H7 (cell line): ENCODE results near the gene FXYD4. TPM values are rescaled to one million over a fixed set of nuclear protein-coding genes. Genes with fewer than 3 reads are reported as not detected.
"Not testable (repeated sequence)": the region's sequence is repeated elsewhere in the genome, so short reads cannot be mapped to it uniquely, and the experiment has no call there.

Experiments
- DNase-seq: peaks from one replicate; pipeline ENCODE4 v3.0.0; 2012
- H3K27me3 ChIP-seq: 2 replicates; pipeline ENCODE4 v1.6.0; 2011; ENCODE audit warnings: mild to moderate bottlenecking, low read length; ENCODE audit not compliant: control insufficient read depth, insufficient read depth
- H3K36me3 ChIP-seq: replicated peaks from 2 replicates; pipeline ENCODE4 v1.5.1; 2011; ENCODE audit warnings: low read length; ENCODE audit not compliant: control insufficient read depth, insufficient read depth
- H3K4me3 ChIP-seq: 2 replicates; pipeline ENCODE4 v1.5.1; 2011; ENCODE audit warnings: low read depth, mild to moderate bottlenecking, control low read depth, low read length, moderate library complexity; ENCODE audit not compliant: insufficient read depth
- total RNA-seq: library from RNA; depleted of rRNA; stranded (reverse); fragments of >200 nt; shearing (Covaris generic); gene quantifications from 2 replicates; pipeline ENCODE4 v1.2.3, GENCODE V29; 2014

Gene FXYD4
- total RNA-seq, 1 experiment from 2014 or later, result not detected

DNA sequence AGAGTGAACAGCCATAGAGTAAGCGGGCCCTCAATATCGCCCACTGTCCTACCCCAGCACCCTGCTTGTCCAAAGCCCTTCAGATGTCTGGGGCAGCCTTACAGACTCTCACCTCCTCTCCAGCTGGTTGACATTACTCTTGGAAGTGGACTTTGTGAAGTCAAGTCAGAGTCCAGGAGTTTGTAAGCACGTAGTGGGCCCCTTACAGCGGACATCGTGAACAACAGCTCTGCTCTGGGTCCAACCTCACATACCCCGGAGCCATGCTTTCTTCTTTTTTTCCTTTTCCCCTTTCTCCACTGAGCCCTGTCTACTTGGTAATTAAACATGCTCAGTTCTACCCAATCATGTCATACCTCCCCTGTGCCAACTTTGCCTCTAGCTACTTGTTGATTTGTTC, 20.1 kb downstream of the FXYD4 start:
- no peak for DNase-seq
- Histone ChIP-seq H3K36me3 (peaks cover 67% of the 10 kb centered on the region), H3K27me3 (no peaks in the 10 kb centered on the region), H3K4me3 (no peak overlapping the region)

DNA sequence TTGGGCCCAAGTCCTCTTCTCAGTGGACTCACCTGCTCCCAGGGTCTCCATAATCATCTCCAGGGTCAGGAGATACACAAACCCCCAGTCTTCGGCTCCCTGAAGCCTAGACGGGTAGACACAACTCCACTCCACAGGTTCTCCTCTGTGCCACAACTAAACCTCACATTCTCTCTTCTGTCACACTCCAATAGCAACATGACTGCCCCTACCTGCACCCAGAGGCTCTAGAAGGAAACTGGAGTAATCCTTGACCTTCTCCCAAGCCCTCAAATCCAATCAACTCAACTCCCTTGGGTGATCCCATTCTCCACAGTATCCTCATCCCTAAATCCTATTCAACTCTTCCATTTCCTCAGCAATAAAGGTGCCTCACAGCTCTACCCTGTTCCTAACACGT, 21.3 kb downstream of the FXYD4 start:
- no peaks in the 10 kb centered on the region for H3K27me3 ChIP-seq
- H3K4me3 ChIP-seq, result no peak overlapping the region
- no peak for DNase-seq
- H3K36me3 ChIP-seq, result peaks cover 55% of the 10 kb centered on the region

DNA sequence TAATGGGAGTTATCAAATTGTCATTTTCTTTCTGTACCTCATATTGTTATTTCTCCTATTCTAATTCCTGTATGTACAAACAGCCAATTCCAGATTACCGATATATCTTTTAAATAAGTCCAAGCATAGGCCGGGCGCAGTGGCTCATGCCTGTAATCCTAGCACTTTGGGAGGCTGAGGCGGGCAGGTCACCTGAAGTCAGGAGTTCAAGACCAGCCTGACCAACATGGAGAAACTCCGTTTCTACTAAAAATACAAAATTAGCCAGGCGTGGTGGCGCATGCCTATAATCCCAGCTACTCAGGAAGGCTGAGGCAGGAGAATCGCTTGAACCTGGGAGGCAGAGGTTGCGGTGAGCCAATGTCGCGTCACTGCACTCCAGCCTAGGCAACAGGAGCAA, 21.8 kb downstream of the FXYD4 start:
- H3K36me3 ChIP-seq, result peaks cover 51% of the 10 kb centered on the region
- not testable (repeated sequence) for H3K4me3 ChIP-seq, H3K27me3 ChIP-seq, DNase-seq

DNA sequence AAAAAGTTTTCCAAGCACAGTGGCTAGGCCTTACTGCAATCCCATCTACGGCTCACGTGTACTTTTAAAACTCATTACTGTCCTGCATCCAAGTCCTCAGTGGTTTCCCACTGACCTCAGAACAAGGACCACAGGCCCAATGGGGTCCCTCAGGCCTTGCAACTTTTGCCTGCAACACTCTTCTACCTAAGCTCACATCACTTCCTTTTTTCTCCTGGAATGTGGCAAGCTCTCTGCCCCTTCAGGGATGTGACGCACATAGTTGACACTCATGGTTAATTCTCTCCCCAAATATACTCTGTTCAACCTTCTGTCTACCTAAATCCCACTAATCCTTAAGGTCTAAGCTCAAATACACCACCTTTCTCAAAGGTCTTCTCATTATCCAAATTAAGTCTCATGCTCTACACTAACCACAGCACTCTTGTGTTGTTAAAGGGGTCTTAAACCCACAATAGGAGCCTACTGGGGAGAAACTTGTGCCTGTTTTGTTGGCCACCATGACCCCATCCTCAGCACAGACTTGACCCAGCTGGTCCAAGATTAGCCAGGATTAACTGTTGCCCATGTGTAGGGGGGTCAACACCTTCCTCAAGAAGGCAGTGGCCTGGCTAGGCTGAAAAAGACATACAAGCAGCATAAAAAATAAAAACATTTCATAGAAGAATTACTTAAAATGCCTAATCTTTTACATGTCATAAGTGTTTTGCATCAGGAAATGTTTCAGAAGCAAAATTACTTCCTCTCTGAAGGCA, 22.3 kb downstream of the FXYD4 start:
- H3K4me3 ChIP-seq, result no peak overlapping the region
- no peaks in the 10 kb centered on the region for H3K27me3 ChIP-seq
- peaks cover 46% of the 10 kb centered on the region for H3K36me3 ChIP-seq
- no peak for DNase-seq

DNA sequence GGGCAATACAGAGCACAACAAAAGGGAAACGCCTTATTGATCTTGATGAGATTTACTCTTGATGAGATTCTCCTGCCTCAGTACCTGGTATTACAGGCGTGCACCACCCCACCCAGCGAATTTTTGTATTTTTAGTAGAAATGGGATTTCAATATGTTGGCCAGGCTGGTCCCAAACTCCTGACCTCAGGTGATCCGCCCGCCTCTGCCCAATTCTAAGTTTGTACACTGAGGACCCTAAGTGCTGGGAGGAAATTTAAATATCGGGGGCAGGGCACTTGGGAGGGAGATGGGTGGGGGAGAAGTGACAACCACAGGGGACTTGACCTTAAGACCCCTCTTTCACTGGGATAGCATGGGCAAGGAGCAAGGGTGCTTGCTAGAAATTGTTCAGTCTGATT, 23.4 kb downstream of the FXYD4 start:
- H3K27me3 ChIP-seq, result no peaks in the 10 kb centered on the region
- no peak for DNase-seq
- H3K36me3 ChIP-seq, result peaks cover 36% of the 10 kb centered on the region
- peak overlapping the region; percentile 90; the same call in 1 of the 2 replicates for H3K4me3 ChIP-seq

DNA sequence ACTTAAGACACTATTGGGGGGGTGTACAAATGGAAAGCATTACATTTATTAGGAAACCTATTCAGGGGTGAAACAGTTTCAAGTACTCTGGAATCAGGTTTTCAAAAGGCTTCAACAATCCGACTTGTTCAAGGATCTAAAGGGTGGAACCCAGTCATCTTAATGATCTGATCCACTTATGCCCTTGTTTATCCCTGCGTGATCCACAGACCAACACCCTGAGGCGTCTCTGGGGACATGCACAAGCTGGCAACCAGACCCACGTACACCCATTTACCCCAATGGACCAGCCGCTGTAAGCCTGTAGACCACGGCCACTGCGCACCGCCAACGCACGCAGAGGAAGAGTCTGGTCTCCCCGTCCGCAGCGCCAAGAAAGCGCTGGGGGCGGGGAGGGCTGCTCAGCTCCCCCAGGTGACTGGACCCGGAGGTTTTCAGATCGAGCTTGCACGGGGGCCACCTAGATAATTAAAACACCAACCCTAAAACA, 24.2 kb downstream of the FXYD4 start:
- H3K4me3 ChIP-seq, result peak overlapping the region; percentile 90
- DNase-seq, result no peak
- H3K27me3 ChIP-seq, result no peaks in the 10 kb centered on the region
- peaks cover 30% of the 10 kb centered on the region for H3K36me3 ChIP-seq

DNA sequence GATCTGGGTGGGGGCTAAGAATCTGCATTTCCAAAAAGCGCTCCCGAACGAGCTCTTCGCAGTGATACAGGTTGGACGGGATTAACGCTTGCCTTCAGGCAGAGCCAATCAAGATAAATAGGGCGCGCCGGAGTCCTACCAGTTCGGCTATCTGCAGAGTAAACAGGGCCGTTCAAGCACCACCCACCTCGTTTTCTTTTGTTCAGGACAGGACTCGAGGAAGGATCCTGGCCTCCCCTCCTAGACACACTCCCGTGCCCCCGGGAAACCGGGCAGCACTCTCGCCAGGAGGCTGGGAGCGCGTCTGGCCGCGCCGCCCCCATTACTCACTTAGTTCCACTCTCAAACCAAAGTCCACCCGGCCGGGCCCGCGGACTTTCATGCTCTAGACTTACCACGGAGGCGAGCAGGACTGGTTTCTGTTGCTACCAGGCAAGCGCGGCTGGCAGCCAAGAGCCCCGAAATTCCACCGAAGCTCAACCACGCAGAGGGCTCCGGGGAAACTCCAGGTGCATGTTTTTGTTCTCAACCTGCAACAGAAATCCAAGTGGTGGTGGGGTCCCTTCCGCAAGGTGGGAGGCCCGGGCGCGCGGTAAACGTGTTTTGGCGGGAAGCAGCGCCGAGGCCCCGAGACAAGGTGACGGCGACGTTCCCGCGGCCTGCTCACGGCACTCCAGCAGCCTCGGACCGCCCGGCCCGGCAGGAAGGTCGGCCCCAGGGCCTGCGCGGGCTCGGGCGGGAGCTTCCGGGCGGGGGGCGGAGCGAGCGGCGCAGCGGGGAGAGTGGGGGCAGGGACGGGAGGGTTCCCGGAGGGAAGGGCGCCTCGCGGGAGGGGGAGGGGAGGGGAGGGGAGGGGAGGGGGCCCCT, 24.9 kb downstream of the FXYD4 start:
- DNase-seq, result peak; percentile 96
- peaks cover 26% of the 10 kb centered on the region for H3K36me3 ChIP-seq
- H3K4me3 ChIP-seq, result peak overlapping the region; percentile 90
- no peaks in the 10 kb centered on the region for H3K27me3 ChIP-seq

DNA sequence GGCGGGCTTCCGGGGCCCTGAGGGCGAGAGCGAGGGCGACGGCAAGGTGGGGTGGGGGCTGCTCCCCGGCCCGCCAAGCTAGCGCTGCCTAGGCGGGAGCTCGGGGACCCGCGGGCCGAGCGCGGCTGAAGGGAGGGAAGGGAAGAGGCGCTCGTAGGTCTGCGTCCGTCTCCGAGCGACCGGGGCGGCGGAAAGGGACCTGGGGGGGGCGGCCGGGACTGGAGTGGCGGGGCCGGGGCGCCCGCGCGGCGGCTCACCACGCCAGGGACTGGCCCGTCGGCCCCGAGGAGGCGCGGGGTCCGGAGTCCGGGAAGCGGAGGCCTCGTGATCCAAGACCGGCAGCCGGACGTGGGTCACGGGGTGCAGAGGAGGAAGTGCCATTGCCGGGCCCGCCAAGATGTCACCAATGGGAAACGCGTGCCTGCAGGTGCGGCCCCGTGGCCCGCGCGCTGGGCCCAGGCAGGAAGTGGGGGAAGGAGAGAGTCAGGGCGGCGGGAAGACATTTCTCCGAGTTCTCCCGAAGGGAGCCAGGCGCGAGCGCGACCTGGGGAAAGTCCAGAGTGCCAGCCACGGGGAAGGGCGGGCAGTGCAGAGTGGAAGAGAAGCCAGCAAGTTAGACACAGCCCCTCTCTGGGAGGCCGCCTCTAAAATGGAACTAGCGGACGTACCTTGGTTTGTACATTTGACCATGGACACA, 25.6 kb downstream of the FXYD4 start:
- Histone ChIP-seq H3K36me3 (peaks cover 20% of the 10 kb centered on the region), H3K4me3 (peak overlapping the region; percentile 90), H3K27me3 (no peaks in the 10 kb centered on the region)
- peak; percentile 95 for DNase-seq

DNA sequence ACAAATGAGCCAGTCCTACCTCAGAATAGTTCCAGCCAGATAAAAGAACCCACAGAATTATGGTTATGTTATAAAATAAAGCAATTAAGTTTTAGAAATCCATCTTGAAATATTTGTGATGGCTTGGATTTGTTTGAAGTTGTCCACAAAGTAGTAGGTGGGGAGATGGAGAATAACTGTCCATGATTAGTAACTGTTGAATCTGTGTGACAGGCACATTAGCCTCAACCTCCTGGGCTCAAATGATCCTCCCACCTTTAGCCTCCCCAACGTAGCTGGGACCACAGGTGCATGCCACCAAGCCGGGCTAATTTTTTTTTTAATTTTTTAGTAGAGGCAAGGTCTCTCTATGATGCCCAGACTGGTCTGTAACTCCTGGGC, 27.5 kb downstream of the FXYD4 start:
- Histone ChIP-seq H3K4me3 (no peak overlapping the region), H3K27me3 (no peaks in the 10 kb centered on the region), H3K36me3 (peaks cover 7% of the 10 kb centered on the region)
- DNase-seq, result no peak

DNA sequence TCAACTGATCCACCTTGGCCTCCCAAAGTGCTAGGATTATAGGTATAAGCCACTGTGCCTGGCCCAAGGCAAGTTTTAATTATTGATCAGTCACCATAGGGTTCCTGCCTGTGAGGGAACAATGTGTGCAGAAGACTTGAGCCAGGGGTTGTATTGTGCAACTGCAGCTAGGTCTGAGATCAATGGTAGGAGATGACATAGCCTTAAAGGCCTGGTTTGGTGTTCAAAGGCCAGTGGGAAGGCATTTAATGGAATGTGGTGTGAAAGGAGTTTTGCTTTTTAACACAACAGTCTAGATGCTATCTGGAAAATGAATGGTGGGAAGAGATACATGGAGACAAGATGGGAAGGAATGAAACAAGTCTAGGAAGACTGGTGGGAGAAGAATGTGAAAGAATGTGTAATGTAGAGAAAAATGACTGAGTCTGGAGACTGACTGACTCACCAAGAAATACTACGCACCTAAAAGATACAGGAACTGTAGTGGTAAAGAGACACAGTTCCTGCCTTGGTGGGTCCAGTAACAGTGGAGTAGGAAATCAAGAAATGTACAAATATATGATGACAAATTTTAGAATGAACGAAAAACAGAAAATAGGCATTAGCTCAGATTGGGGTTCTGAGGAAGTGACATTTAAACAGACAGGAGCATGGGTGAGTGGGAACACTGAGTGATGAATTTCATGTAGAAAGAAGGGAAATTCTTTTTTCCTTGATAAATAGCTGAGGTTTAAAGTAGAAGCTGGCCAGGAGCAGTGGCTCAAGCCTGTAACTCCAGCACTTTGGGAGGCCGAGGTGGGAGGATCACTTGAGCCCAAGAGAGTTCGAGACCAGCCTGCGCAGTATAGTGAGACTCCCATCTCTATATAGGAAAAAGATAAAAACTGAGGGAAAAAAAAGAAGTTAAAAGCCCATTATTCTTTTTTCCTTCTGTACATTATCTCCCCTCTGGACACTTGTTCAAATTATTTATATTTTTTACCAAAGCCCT, 28.2 kb downstream of the FXYD4 start:
- Histone ChIP-seq H3K4me3 (no peak overlapping the region), H3K36me3 (peaks cover under 1% of the 10 kb centered on the region), H3K27me3 (no peaks in the 10 kb centered on the region)
- DNase-seq, result no peak

DNA sequence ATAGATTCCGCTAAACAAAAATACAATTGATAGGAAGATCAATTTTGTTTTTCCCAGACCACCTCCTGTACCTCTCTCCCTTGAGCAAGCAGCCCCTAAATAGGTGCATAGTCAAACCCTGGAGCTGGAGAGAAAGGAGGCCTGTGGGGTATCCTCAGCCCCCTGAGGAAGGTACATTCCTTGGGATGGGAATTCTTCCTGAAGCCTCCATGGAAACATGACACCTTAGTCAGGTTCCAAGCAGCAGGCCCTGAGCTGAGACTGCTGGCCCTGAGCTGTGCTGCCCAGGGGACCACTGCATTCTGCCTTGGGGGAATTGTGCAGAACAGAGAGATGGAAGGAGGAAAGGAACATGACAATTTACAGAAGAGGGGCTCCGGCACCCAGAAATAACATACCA, 30.2 kb downstream of the FXYD4 start:
- DNase-seq, result peak; percentile 82
- H3K36me3 ChIP-seq, result no peaks in the 10 kb centered on the region
- H3K4me3 ChIP-seq, result no peak overlapping the region
- no peaks in the 10 kb centered on the region for H3K27me3 ChIP-seq

DNA sequence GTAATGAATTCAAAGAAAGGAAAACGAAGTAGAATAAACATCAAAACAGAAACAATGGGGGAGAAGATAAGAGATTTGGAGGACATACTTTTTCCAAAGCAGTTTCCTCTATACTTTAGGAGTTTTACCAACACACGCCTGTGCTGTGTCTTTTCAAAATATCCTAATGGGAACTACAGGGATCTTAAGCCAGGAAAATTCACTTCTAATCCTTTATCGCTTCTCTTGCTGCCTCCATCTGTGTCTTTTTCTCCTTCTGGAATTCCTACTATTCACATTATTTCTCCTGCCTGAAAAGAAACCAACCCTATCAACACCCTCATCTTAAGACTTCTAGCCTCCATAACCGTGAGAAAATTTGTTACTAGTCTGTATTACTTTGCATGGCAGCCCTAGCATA, 30.7 kb downstream of the FXYD4 start:
- Histone ChIP-seq H3K4me3 (no peak overlapping the region), H3K36me3 (no peaks in the 10 kb centered on the region), H3K27me3 (no peaks in the 10 kb centered on the region)
- DNase-seq, result no peak

DNA sequence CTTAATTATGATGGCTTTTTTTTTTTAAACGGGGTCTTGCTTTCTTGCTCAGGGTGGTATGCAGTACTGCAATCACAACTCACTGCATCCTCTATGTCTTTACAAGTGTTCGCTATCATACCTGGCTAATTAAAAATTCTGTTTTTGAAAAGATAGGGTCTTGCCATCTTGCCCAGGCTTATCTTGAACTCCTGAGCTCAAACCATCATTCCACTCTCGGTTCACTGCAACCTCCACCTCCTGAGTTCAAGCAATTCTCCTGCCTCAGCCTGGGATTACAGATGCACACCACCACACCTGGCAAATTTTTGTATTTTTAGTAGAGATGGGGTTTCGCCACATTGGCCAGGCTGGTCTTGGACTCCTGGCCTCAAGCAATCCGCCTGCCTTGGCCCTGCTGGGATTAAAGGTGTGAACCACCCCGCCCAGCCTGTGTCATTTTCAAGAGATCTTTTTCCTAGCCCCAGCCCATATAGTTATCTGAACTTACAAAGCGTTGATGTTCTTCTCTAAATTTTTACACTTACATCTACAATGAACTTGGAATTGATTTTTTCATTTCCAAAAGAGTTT, 31.5 kb downstream of the FXYD4 start:
- H3K36me3 ChIP-seq, result no peaks in the 10 kb centered on the region
- no peak for DNase-seq
- no peaks in the 10 kb centered on the region for H3K27me3 ChIP-seq
- H3K4me3 ChIP-seq, result no peak overlapping the region
